ENCODE data around the gene C1QTNF1.
A peak's percentile ranks its signal among the peaks of the same experiment; 100 is the strongest.

The C1QTNF1 gene, protein sequence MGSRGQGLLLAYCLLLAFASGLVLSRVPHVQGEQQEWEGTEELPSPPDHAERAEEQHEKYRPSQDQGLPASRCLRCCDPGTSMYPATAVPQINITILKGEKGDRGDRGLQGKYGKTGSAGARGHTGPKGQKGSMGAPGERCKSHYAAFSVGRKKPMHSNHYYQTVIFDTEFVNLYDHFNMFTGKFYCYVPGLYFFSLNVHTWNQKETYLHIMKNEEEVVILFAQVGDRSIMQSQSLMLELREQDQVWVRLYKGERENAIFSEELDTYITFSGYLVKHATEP

DNA sequence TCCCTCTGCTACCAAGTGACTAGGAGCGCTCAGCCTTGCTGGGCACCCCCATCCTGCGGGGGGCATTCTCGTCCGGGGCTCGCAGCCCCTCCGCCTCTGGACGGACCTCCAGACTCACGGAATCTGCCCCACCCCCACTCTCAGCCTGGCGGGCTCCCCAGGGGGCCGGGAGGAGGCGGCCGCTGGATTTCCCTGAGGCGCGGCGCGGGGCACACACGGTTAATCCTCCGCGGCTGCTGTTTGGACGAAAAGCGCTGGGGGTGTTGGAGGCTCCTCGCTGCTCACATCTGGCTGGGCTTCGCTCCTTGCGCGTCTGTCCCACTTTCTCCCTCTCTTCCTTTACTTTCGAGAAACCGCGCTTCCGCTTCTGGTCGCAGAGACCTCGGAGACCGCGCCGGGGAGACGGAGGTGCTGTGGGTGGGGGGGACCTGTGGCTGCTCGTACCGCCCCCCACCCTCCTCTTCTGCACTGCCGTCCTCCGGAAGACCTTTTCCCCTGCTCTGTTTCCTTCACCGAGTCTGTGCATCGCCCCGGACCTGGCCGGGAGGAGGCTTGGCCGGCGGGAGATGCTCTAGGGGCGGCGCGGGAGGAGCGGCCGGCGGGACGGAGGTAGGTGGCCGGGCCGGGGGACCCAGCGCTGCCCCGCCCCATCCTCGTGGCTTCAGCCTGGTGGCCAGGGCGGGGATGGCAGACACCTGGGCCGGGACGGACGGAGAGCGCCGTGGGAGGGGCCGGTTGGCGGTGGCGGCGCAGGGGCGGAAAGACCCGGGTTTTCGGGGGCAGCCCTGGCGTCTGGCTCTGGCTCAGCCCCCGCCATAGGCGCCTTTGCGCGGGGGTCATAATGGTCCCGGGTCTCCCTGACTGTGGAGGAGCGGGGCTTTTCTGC, at the start of gene C1QTNF1:
Gene C1QTNF1 (plus strand): TSS at position 284 of the 886 bp plus-strand sequence. CDS start 19,800 bp downstream, outside the sequence.
- peak within 1 kb of the TSS; percentile 10 for H3K27ac Mint-ChIP-seq
- peaks cover 53% of the 10 kb centered on the region for H3K27me3 Mint-ChIP-seq (ENCODE audit: low read depth)
- H3K4me1 Mint-ChIP-seq (ENCODE audit: low read depth), result peaks cover 5% of the 10 kb centered on the region
- peak; percentile 20 for DNase-seq (ENCODE audit: low spot score)
- H3K4me3 Mint-ChIP-seq, result peak within 1 kb of the TSS; percentile 81
- H3K9me3 Mint-ChIP-seq, result no peaks in the 10 kb centered on the region
- no peaks in the 10 kb centered on the region for H3K36me3 Mint-ChIP-seq (ENCODE audit: low read depth)

DNA sequence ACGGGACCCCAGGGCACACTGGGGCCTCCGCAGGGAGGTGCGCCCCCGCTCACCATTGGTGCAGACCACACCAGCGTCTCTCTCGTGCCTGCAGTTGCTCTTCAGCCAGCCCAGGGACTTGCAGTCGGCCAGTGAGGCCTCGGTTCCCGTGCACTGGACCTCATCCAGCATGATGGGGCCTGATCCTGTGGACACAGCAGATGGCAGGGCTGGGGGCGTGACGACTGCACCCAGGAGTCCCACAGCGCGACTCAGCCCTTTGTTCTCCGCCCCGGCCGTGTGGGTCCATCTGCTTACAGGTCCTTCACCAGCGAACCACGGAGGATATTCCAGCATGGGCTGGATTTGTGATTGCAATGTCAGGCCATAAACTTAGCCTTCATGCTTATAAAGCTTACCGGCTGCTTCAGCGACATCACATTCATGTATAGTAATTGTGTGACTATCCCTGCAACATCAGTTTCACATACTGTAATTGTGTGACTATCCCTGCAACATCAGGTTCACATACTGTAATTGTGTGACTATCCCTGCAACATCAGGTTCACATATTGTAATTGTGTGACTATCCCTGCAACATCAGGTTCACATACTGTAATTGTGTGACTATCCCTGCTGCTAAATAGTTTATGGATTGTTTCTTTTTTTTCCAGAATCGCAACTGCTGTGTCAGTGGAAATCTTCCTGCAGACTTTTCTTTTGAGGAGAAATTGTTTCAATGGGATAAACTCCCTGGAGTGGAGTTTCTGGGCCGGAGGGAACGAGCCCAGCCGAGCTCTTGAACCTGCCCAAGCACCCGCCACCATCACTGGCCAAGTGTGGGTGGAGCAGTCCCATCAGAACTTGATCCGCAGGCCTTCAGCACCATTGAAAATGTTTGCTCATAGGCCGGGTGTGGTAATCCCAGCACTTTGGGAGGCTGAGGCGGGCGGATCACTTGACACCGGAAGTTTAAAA, 49.1 kb upstream of the C1QTNF1 start:
- Mint-ChIP-seq H3K4me1 (ENCODE audit: low read depth) (peaks cover 9% of the 10 kb centered on the region), H3K27ac (no peak overlapping the region), H3K27me3 (ENCODE audit: low read depth) (no peaks in the 10 kb centered on the region), H3K36me3 (ENCODE audit: low read depth) (peaks cover 12% of the 10 kb centered on the region), H3K9me3 (no peaks in the 10 kb centered on the region), H3K4me3 (no peak overlapping the region)
- no peak for DNase-seq (ENCODE audit: low spot score)

DNA sequence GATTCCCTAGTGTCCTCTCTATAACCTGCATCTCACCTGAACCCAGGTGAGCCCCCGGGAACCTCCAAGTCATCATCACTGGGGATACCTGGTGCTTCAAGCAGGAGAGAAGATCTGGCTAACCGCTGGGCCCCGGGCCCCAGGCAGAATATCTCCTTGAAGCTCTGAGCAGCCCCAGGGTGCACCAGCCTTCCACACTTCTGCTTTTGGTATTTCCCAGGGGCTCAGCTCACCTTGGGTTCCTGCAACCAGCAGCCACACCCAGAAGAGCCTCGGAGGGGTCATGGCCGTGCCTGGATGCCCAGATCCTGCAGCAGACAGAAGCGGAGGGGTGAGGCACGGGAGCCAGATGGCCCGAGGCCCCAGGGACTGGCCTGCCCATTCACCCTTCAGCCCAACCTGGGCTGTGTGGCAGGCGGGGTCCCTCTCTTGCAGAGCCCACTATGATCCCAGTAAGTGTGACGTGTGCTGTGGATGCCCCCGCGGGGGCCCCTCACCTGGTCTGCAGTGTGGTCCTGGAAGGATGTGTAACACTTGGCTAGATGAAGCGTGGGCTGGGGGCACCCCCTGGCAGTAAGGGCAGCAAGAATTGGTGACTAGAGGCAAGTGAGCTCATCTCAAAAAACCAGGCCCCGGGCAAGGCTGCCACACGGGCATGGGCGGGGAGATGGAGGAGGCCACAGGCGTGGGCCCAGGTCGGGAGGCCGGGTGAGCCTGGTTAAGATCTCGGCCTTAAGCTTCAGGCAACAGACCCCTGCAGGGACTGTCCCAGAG, 46.9 kb upstream of the C1QTNF1 start:
- no peaks in the 10 kb centered on the region for H3K27me3 Mint-ChIP-seq (ENCODE audit: low read depth)
- no peak for DNase-seq (ENCODE audit: low spot score)
- H3K27ac Mint-ChIP-seq, result no peak overlapping the region
- H3K9me3 Mint-ChIP-seq, result no peaks in the 10 kb centered on the region
- peaks cover 7% of the 10 kb centered on the region for H3K36me3 Mint-ChIP-seq (ENCODE audit: low read depth)
- H3K4me3 Mint-ChIP-seq, result peak overlapping the region; percentile 58
- H3K4me1 Mint-ChIP-seq (ENCODE audit: low read depth), result peaks cover 5% of the 10 kb centered on the region

DNA sequence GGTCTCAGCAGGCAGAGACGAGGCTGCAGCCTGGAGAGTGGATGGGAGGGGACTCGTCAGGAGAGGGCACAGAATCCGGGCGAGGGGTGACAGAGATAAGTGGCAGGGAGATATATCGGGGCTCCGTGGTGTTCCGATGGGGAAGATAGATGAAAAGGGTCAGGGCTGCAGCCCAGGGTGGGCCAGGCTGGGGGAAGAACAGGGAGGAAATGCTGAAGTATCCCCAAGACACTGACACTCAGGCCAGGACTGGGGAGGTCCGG, 46.4 kb upstream of the C1QTNF1 start:
- Mint-ChIP-seq H3K27ac (no peak overlapping the region), H3K9me3 (no peaks in the 10 kb centered on the region), H3K36me3 (ENCODE audit: low read depth) (peaks cover 6% of the 10 kb centered on the region), H3K4me3 (peak overlapping the region; percentile 58), H3K27me3 (ENCODE audit: low read depth) (no peaks in the 10 kb centered on the region), H3K4me1 (ENCODE audit: low read depth) (peaks cover 5% of the 10 kb centered on the region)
- no peak for DNase-seq (ENCODE audit: low spot score)

DNA sequence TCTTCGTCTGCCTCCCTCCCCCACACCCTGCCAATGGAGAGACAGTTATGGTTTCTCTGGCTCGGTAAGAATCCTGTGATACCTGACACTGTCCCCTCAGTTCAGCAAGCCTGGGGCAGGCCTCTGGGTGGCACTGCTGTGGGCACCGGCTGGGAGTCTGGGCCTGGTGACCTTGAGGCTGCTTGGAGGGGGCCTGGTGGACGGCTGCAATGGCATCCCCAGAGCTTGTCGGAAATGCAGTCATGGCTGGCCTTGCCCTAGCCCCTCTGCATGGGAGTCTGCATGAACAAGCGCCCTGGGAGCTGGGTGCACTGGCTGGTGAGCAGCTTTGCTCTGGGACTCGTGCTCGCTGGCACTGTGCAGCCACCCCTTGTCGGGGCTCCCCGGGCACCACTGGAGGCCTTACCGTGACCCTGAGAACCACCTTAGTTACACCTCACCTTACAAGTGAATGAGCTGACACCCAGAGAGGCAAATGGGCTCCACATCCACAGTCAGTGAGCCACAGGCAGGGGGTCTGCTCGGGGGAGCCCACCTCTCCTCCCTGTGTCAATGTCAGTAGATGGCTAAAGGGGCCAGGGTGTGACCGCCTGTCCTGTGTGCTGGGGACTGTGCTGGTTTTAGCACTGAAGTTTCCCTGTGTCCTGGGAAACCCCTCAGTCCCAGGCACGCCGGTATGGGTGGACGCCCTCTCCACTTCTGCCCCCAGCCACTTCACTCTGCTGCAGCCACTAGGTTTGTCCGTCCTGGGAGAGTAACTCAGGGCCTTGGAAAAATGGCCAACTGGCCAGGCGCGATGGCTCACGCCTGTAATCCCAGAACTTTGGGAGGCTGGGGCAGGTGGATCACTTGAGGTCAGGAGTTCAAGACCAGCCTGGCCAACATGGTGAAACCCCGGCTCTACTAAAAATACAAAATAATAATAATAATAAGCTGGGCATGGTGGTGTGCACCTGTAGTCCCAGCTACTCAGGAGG, 45.7 kb upstream of the C1QTNF1 start:
- Mint-ChIP-seq H3K9me3 (no peaks in the 10 kb centered on the region), H3K27me3 (ENCODE audit: low read depth) (no peaks in the 10 kb centered on the region), H3K4me3 (peak overlapping the region; percentile 77), H3K36me3 (ENCODE audit: low read depth) (peaks cover 6% of the 10 kb centered on the region), H3K27ac (no peak overlapping the region), H3K4me1 (ENCODE audit: low read depth) (peaks cover 5% of the 10 kb centered on the region)
- no peak for DNase-seq (ENCODE audit: low spot score)

DNA sequence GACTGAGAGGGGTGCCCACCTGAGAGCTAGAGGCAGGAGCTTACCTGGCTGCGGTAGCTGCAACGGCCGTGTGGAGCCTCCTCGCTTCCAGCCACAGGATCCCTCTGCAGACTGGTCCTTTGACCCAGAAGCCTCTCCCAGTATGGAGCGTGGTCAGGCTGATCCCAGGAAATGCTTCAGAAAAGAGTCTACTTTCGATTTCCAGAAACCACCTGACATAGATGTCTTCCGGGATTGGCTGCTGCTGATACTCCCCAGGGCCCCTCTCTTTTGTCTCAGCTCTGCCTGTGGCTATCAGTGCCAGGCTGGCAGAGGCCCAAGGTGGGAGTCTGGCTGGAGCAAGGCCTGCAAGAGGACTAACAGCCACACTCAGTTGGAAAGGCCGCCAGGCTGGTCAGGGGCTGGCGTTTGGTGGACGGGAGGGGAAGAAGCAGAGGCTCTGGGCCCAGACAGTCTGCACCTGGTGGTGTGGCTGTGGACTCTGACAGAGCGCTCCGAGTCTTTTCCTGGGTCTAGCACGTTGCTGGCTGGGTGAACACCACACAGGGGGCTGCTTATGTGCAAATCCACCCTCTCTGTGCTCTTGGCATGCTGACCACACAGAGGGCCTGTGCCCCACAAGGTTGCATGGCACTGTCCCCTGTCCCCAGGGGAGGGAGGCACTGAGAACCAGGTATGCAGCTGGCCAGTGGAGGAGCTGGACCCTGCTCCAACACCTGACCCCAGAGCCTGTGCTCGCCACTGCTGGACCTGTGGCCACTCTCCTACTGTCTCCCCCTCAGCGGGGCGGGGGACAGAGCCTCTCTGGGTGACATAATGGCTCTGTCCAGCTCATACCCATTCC, 44.0 kb upstream of the C1QTNF1 start, which contains the start of gene LGALS3BP:
Gene LGALS3BP (minus strand): TSS at position 144 of the 844 bp plus-strand sequence. CDS start 2,732 bp downstream, outside the sequence.
- peak; percentile 18 for DNase-seq (ENCODE audit: low spot score)
- H3K4me3 Mint-ChIP-seq, result peak within 1 kb of the TSS; percentile 77

DNA sequence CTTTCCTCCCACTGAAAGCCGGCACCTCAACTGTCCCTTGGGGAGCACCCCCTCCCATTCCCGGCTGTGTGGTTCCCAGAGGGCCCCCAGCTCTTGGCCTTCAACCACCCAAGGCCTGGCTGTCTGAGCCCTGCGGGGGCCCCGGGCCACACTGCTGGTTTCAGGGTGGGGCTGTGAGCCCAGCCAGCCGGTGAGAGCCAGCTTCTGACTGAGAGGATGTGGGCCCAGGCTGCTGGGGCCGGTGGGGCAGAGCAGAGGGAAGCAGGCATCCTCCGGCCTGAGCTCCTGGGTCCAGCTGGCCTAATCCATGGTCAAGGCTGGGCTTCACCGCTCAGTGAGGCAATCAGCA, 43.4 kb upstream of the C1QTNF1 start:
- Mint-ChIP-seq H3K9me3 (no peaks in the 10 kb centered on the region), H3K27ac (no peak overlapping the region), H3K4me1 (ENCODE audit: low read depth) (peaks cover 5% of the 10 kb centered on the region), H3K4me3 (no peak overlapping the region), H3K27me3 (ENCODE audit: low read depth) (no peaks in the 10 kb centered on the region), H3K36me3 (ENCODE audit: low read depth) (peaks cover 2% of the 10 kb centered on the region)
- DNase-seq (ENCODE audit: low spot score), result no peak

More for the DNA sequence above, 44.0 kb upstream of the C1QTNF1 start, which contains the start of gene LGALS3BP:
- Mint-ChIP-seq H3K4me1 (ENCODE audit: low read depth) (peaks cover 5% of the 10 kb centered on the region), H3K27me3 (ENCODE audit: low read depth) (no peaks in the 10 kb centered on the region), H3K36me3 (ENCODE audit: low read depth) (peaks cover 5% of the 10 kb centered on the region), H3K9me3 (no peaks in the 10 kb centered on the region), H3K27ac (peak within 1 kb of the TSS; percentile 73)

DNA sequence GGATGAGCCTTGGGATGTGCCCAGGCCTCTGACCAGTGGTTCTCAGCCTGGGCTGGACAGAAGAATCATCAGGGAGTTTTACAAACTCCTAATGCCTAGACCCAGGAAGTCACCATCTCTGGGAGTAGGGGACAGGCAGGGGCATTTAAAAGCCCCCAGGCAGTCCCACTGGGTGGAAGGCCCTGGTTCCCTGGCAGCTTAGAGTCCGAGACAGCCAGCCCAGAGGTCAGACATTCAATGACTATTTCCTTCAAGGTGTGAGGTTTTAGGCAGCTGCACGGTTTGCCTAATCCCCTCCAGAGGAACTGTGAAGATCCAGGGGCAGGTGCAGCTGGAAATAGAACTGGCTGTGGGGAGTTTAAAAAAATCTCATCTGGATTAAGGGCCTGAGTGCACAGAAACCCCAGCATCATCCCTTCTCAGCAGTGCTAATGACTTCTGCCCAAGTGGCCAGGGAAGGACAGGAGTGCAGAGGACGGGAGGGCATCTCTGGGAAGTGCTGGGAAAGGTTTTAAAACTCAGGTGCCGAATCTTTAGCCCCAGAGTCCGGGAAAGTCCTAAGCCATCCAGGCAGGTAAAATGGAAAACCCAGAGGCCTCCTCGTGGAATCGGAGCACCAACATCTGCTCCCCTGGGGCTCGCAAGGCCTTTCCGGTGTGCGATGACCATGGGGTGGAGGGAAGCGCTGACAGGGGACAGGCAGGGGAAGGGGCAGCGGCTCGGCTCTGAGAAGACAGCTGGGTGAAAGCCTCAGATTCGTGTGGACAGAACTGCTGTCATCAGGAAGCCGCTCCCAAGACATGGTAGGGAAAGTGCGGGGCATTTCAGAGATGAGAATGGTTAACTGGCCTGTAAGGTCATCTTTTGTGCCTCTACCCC, 42.7 kb upstream of the C1QTNF1 start:
- Mint-ChIP-seq H3K27ac (no peak overlapping the region), H3K9me3 (no peaks in the 10 kb centered on the region), H3K4me3 (no peak overlapping the region), H3K36me3 (ENCODE audit: low read depth) (peaks cover 2% of the 10 kb centered on the region), H3K27me3 (ENCODE audit: low read depth) (no peaks in the 10 kb centered on the region), H3K4me1 (ENCODE audit: low read depth) (peaks cover 10% of the 10 kb centered on the region)
- DNase-seq (ENCODE audit: low spot score), result no peak

DNA sequence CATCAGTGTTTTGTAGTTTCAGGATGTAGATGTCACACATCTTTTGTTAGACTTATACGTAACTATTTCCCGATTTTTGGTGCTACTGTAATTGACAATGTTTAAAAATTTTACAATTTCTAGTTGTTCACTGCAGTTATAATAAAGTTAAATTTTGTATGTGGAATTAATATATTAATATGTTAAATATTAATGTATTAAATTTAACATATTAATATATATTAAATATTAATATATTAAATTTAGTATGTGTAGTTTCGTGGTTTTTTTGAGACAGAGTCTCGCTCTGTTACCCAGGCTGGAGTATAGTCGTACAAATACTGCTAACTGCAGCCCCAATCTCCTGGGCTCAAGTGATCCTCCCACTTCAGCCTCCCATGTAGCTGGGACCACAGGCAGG, 38.6 kb upstream of the C1QTNF1 start:
- H3K9me3 Mint-ChIP-seq, result no peaks in the 10 kb centered on the region
- H3K27ac Mint-ChIP-seq, result no peak overlapping the region
- peaks cover 10% of the 10 kb centered on the region for H3K36me3 Mint-ChIP-seq (ENCODE audit: low read depth)
- H3K27me3 Mint-ChIP-seq (ENCODE audit: low read depth), result no peaks in the 10 kb centered on the region
- no peak overlapping the region for H3K4me3 Mint-ChIP-seq
- H3K4me1 Mint-ChIP-seq (ENCODE audit: low read depth), result peaks cover 13% of the 10 kb centered on the region
- DNase-seq (ENCODE audit: low spot score), result no peak

DNA sequence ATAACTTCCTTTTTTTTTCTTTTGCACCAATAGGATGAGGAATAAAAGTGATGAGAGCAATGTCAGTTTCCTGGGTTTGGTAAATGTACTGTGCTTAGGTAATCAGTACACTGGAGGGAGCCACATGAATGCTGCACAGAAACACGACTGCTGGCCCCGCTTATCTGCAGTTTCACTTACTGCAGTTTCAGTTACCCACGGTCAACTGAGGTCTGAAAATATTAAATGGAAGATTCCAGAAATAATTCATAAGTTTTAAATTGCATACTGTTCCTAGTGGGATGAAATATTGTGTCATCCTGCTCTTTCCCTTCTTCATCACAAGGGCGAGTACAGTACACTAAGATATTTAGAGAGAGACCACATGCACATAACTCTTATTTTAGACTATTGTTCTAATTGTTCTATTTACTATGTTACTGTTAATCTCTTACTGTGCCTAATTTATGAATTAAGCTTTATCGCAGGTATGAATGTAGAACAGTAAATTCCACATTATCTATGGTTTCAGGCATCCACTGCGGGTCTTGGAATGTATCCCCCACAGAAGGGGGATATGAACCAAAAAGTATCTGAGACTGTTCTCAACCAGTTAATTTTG, 37.8 kb upstream of the C1QTNF1 start:
- H3K4me3 Mint-ChIP-seq, result peak overlapping the region; percentile 45
- no peaks in the 10 kb centered on the region for H3K27me3 Mint-ChIP-seq (ENCODE audit: low read depth)
- H3K9me3 Mint-ChIP-seq, result no peaks in the 10 kb centered on the region
- H3K4me1 Mint-ChIP-seq (ENCODE audit: low read depth), result peaks cover 13% of the 10 kb centered on the region
- peak overlapping the region; percentile 20 for H3K27ac Mint-ChIP-seq
- peaks cover 15% of the 10 kb centered on the region for H3K36me3 Mint-ChIP-seq (ENCODE audit: low read depth)
- no peak for DNase-seq (ENCODE audit: low spot score)
